HEK293T (cell line): ENCODE data around the gene SLC38A4.

Experiments
- FOXA1 ChIP-seq: fragments of 450-650 bp; IDR thresholded peaks from 2 replicates; pipeline ENCODE4 v1.6.1; 2016; ENCODE audit warnings: mild to moderate bottlenecking
- PKNOX1 ChIP-seq: fragments of 450-650 bp; IDR thresholded peaks from 2 replicates; pipeline ENCODE4 v1.6.1; 2016
- SP1 ChIP-seq: fragments of 450-650 bp; IDR thresholded peaks from 2 replicates; pipeline ENCODE4 v1.6.1; 2017
- TARDBP ChIP-seq: fragments of 450-650 bp; IDR thresholded peaks from 2 replicates; pipeline ENCODE4 v1.6.1; 2016
- ZNF384 ChIP-seq: fragments of 450-650 bp; IDR thresholded peaks from 2 replicates; pipeline ENCODE4 v1.6.1; 2016

DNA sequence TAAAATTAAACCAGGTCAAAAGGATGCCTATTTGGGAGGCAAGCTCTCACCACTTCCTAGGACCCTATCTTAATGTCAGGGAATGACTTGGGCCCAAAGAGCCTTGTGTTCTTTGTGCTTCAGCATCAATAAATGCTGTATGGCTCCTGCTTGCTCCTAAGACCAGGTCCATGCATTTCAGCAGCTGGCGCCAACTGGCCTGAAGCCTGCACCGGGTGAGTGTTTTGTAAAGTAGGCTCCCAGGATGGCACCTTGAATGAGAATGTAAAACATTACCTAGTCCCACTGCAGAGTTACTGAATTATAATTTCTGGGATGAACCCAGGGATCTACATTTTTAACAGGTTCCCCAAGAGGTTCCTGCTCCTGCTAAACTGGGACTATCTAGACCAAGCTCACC is 16.1 kb upstream of the SLC38A4 start:
- no peak for TF ChIP-seq ZNF384
- TF ChIP-seq SP1: no peak
- no peak for TF ChIP-seq PKNOX1
- TF ChIP-seq FOXA1: no peak
- TF ChIP-seq TARDBP: no peak
